ENCODE measurements around the gene RALGDS. TPM values are rescaled to one million over a fixed set of nuclear protein-coding genes. Genes with fewer than 3 reads are reported as not detected.

Gene RALGDS
- total and polyA plus RNA-seq, 9 donors, result 26.2 to 139 (median 48.8) TPM

DNA sequence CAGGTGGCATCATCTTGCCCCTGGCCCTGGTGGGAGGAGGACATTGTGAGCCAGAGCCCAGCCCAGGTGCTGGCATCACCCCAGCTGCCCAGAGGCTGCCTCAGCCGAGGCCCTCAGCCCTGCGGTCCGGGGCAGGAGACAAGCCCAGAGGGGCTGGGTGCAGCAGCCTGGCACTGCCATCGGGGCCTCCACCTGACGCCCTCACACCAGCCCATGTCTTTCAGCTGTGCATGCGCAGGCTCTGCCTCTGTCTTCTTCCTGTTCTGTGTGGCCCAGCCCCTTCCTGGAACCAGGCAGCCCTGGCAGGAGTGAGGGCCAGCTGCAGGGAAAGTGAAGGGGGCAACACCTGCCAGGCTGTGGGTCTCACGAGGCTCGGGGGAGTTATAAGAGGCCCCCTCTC is 64.0 kb downstream of the RALGDS start:
- no peak for TF ChIP-seq EP300 (IDR thresholded peaks at IDR 0.05)
- no peak for TF ChIP-seq POLR2A (IDR thresholded peaks at IDR 0.05)
- TF ChIP-seq CTCF (IDR thresholded peaks at IDR 0.05), result no peak
- no peaks in the 10 kb centered on the region for H3K4me1 ChIP-seq (ENCODE audit: insufficient read depth)
- no peaks in the 10 kb centered on the region for H3K27me3 ChIP-seq
- H3K4me3 ChIP-seq, result no peak overlapping the region
- no peak overlapping the region for H3K27ac ChIP-seq
- intact Hi-C loops (cut with DNase I), result no loop called here
- DNase-seq, result no peak
- 70 to 83% (median 78%) methylated on average over 3 to 8 of the region's 8 CpGs for WGBS, 3 donors
- H3K9me3 ChIP-seq, result no peaks in the 10 kb centered on the region
- no peaks in the 10 kb centered on the region for H3K36me3 ChIP-seq

- 91 to 93% (median 91%) methylated on average over 13 of the region's 13 CpGs for WGBS, 3 donors
- no peak overlapping the region for H3K4me3 ChIP-seq
- H3K9me3 ChIP-seq, result no peaks in the 10 kb centered on the region
- no peak for TF ChIP-seq POLR2A (IDR thresholded peaks at IDR 0.05)
- no peak for TF ChIP-seq EP300 (IDR thresholded peaks at IDR 0.05)
- no peak for TF ChIP-seq CTCF (IDR thresholded peaks at IDR 0.05)
- intact Hi-C loops (cut with DNase I), result no loop called here
- no peaks in the 10 kb centered on the region for H3K36me3 ChIP-seq
- no peaks in the 10 kb centered on the region for H3K27me3 ChIP-seq
- peaks cover 2% of the 10 kb centered on the region for H3K4me1 ChIP-seq (ENCODE audit: insufficient read depth)
- no peak overlapping the region for H3K27ac ChIP-seq
- no peak for DNase-seq
Measured at GRCh38 chr9:133056533-133056932, 64.5 kb downstream of the RALGDS start.

DNA sequence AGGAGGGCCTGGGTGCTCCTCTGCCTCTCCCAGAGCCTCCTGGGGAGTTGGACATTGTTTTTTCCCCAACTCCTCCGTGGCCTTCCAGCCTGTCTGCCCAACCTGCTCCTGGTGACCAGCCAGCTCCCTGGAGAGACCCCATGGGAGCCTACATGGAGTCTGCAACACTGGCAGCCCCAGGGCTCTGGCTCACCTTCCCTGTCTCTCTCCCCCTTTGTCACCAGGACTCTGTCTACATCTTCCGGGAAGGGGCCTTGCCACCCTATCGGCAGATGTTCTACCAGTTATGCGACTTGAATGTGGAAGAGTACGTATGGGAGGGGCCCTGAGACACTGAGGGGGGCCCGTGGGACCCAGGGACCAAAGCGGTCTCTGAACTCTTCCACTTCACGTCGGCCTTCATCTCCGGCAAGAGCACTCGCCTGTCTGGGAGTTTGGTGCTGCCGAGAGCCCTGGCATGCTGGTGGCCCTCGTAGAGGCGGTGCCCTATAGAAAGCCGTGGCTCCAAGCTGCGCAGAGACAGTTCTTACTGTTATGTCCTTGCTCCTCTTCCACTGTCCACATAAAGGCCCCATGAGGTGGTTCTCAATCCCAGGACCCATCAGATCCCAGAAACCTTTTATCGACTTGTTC is 65.1 kb downstream of the RALGDS start:
- intact Hi-C loops (cut with DNase I), result no loop called here
- no peaks in the 10 kb centered on the region for H3K36me3 ChIP-seq
- no peaks in the 10 kb centered on the region for H3K27me3 ChIP-seq
- no peak overlapping the region for H3K27ac ChIP-seq
- peaks cover 2% of the 10 kb centered on the region for H3K4me1 ChIP-seq (ENCODE audit: insufficient read depth)
- TF ChIP-seq EP300 (IDR thresholded peaks at IDR 0.05) (no peak), POLR2A (IDR thresholded peaks at IDR 0.05) (no peak)
- DNase-seq, result no peak
- no peaks in the 10 kb centered on the region for H3K9me3 ChIP-seq
- no peak overlapping the region for H3K4me3 ChIP-seq
- 92 to 97% (median 93%) methylated on average over 17 of the region's 17 CpGs for WGBS, 3 donors

DNA sequence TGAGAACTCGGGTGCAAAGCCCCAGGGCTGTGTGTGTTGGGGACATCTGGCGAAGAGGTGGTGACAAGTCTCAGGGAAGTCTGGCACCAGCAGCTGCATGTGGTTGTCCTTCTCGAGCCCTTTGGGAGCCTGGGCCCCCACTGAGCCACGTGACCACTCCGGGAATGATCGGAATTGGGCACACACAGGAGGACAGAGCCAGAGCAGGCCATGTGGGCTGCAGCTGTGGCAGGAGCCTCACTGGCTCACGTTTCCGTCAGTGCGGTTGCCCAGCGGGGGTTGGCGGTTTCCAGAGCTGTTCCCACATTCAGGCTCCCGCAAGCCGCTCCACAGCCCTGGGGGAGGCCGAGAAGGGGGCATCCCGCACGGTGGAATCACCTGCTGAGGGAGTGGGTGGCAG is 66.1 kb downstream of the RALGDS start:
- 45 to 71% (median 56%) methylated on average over 16 of the region's 16 CpGs for WGBS, 3 donors
- peaks cover 2% of the 10 kb centered on the region for H3K4me1 ChIP-seq (ENCODE audit: insufficient read depth)
- H3K36me3 ChIP-seq, result no peaks in the 10 kb centered on the region
- DNase-seq, result peak in 1 of 5 donors; percentile 36
- H3K4me3 ChIP-seq, result no peak overlapping the region
- no peaks in the 10 kb centered on the region for H3K9me3 ChIP-seq
- TF ChIP-seq POLR2A (IDR thresholded peaks at IDR 0.05), result no peak
- TF ChIP-seq CTCF (IDR thresholded peaks at IDR 0.05), result no peak
- no peak for TF ChIP-seq EP300 (IDR thresholded peaks at IDR 0.05)
- intact Hi-C loops (cut with DNase I), result no loop called here
- no peaks in the 10 kb centered on the region for H3K27me3 ChIP-seq
- H3K27ac ChIP-seq, result no peak overlapping the region

DNA sequence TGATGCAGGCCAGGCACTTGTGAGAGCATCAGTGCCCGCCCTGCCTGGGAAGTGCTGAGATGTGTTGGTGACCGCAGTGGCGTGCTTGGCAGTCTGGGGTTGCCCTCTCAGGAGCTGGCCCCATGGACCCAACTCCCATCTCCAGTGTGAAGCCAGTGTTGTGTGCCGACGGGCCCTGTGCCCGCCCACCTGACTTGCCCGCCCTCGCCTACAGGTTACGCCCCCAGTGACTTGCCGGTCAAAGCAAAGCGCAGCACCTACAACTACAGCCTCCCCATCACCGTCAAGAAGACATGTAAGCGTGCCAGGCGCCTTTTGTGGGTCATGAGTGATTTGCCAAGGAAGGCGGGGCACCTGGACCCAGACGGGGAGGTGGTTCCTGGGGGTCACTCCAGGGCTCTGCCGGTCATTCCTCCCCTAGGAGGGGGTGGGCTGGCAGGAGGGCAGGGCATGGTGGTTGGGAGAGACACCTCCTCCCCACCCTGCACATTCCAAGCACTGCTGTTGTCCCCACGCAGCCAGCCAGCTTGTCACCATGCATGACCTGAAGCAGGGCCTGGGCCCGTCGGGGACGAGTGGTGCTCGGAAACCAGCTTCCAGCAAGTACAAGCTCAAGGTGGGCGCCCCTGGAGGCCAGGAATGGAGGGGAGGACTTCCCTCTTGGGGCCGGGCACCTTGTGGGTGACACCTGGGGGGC is 66.7 kb downstream of the RALGDS start:
- Histone ChIP-seq H3K27ac (no peak overlapping the region), H3K4me1 (ENCODE audit: insufficient read depth) (peaks cover 2% of the 10 kb centered on the region), H3K36me3 (no peaks in the 10 kb centered on the region), H3K27me3 (no peaks in the 10 kb centered on the region), H3K9me3 (no peaks in the 10 kb centered on the region), H3K4me3 (no peak overlapping the region)
- DNase-seq, result no peak
- TF ChIP-seq EP300 (IDR thresholded peaks at IDR 0.05) (no peak), CTCF (IDR thresholded peaks at IDR 0.05) (no peak), POLR2A (IDR thresholded peaks at IDR 0.05) (no peak)
- 87 to 88% (median 88%) methylated on average over 20 to 24 of the region's 24 CpGs for WGBS, 3 donors
- intact Hi-C loops (cut with DNase I), result no loop called here
